T47D (cell line): ENCODE results near the gene LDLRAD2.

Experiments used
- DNase-seq, 2 experiments: peaks; one replicate each; pipeline versions ENCODE4 v3.0.0 to v3.0.0-alpha.2; 2011 to 2012; ENCODE audit warnings: low read depth in 1 of 2, low spot score in 1 of 2
- JUND ChIP-seq: IDR thresholded peaks from 2 replicates; pipeline ENCODE4 v1.6.1; 2012; ENCODE audit warnings: low read depth
- in situ Hi-C: cut with HindIII; loops from 2 replicates; pipeline ENCODE4 v1.10.0; 2016; ENCODE audit warnings: low sequenced_read_pairs, low pct_unique_long_range_greater_than_20kb

Gene LDLRAD2

GRCh38 chr1:21795075-21795474 lies 17.0 kb upstream of the LDLRAD2 start:
- DNase-seq: no peak
- no peak for TF ChIP-seq JUND
- in situ Hi-C loops: no loop called here

DNA sequence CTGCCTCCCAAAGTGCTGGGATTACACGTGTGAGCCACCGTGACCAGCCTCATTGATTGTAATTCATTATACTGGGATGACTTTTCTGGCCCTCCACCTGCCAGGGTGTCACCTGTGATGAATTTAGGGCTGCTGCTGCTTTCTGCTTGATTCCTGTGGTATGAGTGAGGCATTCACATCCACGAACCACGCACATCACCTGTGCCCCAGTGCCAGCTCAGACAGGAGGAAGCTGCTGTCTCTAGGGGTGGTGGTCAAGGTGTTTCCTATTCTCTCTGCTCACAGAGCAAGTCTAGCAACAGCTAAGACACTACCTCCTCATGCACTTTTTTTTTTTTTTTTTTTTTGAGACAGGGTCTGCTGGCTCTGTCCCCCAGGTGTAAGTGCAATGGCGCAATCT lies 12.3 kb upstream of the LDLRAD2 start:
- TF ChIP-seq JUND: no peak
- in situ Hi-C loops: no loop called here
- DNase-seq: no peak

DNA sequence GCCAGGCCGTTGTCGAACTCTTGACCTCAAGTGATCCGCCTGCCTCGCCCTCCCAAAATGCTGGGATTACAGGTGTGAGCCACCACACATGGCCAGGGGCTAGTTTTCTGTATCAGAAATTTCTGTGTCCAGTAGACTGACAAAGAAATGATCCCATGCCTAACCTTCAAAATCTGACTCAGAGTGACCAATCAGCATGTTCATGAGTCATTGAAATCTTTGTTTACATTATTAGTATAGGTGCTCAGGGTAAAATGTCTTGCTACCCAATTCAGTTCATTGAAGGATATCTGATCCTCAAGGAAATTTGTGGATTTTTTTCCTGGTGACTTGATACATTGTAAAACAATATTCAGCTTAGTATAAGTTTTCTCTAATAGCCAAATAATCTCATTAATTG lies 11.0 kb upstream of the LDLRAD2 start:
- DNase-seq: no peak
- in situ Hi-C loops: no loop called here
- TF ChIP-seq JUND: no peak

DNA sequence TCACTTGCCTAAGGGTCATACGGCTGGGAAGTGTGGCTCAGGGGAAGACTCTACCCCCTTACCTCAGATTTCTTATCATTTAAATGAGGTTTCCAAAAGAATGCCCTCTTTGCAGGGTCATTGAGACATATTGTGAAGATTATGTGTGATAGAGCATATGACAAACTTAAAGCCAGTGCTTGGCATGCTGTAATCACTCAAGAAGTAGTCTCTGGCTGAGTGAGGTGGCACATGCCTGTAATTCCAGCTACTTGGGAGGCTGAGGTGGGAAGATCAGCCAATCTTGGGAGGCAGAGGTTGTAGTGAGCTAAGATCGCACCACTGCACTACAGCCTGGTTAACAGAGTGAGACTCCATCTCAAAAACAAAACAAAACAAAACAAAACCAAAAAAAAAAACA lies 7.5 kb upstream of the LDLRAD2 start:
- in situ Hi-C loops: no loop called here
- DNase-seq: no peak
- TF ChIP-seq JUND: no peak

DNA sequence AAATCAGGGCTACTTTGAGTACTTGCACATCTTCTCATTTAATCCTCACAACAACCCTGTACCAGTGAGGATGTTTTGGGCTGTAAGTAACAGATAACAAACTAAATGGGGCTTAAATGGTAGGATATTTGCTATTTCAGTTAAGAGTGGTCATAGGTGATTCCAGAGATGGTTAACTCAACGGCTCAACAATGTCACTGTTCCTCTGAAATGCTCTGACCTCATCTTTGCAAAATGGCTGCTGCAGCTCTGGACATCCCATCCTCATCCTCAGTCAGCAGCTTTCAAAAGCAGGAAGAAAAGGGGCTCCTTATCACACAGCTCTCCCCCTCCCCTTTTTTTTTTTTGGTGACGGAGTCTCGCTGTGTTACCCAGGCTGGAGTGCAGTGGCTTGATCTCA lies 1.5 kb downstream of the LDLRAD2 start:
- no peak for TF ChIP-seq JUND
- no peak for DNase-seq
- in situ Hi-C loops: no loop called here

DNA sequence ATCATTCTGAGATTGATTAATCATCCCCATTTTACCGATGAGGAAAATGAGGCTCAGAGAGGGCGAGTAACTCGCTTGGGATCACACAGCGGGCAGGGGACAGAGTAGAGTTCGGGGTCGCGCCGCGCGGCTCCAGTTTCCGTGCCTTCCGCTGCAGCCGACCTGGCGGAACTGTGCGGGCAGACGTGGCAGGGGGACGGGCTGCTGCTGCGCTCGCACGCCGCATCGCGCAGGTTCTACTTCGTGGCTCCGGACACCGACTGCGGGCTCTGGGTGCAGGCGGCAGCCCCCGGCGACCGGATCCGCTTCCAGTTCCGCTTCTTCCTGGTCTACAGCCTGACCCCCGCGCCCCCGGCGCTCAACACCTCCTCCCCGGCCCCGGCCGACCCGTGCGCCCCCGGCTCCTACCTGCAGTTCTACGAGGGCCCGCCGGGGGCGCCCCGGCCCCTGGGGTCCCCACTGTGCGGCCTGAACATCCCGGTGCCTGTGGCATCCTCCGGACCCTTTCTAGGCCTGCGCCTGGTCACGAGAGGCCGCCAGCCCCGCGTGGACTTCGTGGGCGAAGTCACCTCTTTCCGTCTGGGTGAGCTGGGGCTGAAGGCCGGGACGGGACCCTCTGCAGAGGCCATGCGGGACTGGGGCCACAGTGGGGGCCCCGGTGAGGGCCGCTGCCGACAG lies 2.3 kb downstream of the LDLRAD2 start:
- in situ Hi-C loops: no loop called here
- no peak for TF ChIP-seq JUND
- DNase-seq: no peak

DNA sequence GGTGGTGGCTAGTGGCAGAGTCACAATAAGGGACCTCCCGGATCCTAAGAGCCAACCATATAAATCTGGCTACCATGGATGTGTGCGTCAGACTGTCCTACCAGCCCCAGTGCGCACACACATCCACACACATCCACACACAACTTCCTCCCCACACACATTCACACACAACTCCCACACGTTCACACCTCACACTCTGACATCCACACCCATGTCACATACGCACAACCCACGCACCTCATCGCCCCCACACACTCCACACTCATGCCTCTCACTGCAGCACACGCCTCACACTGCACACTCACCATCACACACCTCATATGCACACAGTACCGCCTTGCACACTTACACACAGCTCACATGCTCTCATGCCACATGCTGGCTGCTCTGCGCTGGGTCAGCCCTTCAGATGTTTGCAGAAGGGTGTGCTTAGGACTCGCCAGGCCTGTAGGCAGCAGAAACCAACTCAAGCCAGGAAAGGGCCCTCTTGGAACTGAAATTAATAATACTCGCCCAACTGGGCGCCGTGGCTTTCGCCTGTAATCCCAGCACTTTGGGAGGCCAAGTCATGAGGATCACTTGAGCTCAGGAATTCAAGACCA lies 3.0 kb downstream of the LDLRAD2 start:
- in situ Hi-C loops: no loop called here
- no peak for TF ChIP-seq JUND
- no peak for DNase-seq

DNA sequence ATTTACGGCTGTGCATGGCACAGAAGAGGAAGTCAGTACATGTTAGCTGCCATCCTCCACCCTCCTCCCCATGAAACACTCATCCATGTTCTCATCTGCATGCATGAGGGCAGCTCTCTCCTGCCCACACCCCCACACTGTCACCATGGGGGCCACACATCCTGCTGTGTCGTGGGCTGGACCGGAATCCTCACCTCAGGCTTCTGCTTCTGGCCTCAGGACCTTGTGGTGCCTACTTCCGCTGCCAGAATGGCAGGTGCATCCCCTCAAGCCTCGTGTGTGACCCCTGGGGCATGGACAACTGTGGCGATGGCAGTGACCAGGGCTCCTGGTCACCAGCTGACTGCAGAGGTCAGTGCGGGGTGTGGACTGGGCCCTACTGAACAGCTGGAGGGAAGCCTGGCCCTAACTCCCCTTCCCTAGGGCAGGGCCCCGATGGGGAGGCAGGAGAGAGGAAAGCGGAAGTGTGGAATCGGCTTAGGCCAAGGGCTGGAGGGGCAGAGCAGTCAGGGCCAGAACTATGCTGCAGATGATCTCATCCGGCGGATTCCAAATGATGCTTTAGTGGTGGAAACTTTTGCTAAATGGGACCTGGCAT lies 3.8 kb downstream of the LDLRAD2 start:
- no peak for TF ChIP-seq JUND
- in situ Hi-C loops: no loop called here
- DNase-seq: no peak

GRCh38 chr1:21816602-21817302 lies 4.7 kb downstream of the LDLRAD2 start:
- in situ Hi-C loops: no loop called here
- TF ChIP-seq JUND: no peak
- no peak for DNase-seq

DNA sequence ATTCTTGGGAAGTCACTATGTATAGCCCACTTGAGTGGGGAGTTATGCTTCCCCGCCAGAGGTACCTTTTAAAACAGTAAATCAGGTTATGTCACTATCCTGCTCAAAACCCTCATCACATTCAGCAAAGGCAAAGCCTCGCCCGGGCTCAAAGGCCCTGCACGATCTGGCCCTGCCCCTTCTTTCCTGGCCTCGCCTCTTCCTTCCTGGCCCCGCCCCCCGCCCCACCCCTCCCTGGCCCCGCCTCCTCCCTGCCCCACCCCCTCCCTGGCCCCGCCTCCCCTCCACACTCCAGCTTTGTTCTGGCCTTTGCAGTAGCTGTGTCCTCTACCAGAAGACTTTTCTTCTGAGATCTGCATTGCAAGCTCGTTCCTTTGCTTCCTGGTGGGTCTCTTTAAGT lies 6.6 kb downstream of the LDLRAD2 start:
- in situ Hi-C loops: no loop called here
- peak; percentile 70 to 86 for DNase-seq
- TF ChIP-seq JUND: no peak

- no peak for TF ChIP-seq JUND
- in situ Hi-C loops: no loop called here
Observed at GRCh38 chr1:21820597-21821232, 8.7 kb downstream of the LDLRAD2 start.

GRCh38 chr1:21821385-21822019 lies 9.4 kb downstream of the LDLRAD2 start:
- no peak for DNase-seq
- TF ChIP-seq JUND: no peak
- in situ Hi-C loops: no loop called here

More at GRCh38 chr1:21820597-21821232, 8.7 kb downstream of the LDLRAD2 start:
- no peak for DNase-seq
